HG03108 (cell line): ENCODE data around the gene ARMC3.
"Not testable (repeated sequence)": the region's sequence is repeated elsewhere in the genome, so short reads cannot be mapped to it uniquely, and the experiment has no call there.

Experiments used
- ATAC-seq: cut with Tn5 transposase; IDR thresholded peaks from one replicate; pipeline ENCODE4 v1.9.1; 2021; ENCODE audit warnings: moderate library complexity; ENCODE audit not compliant: unreplicated experiment

The ARMC3 gene

GRCh38 chr10:22925088-22925487 is 2.8 kb upstream of the ARMC3 start:
- no peak for ATAC-seq

- ATAC-seq = no peak
Measured at GRCh38 chr10:22927166-22927565, 687 bp upstream of the ARMC3 start.

DNA sequence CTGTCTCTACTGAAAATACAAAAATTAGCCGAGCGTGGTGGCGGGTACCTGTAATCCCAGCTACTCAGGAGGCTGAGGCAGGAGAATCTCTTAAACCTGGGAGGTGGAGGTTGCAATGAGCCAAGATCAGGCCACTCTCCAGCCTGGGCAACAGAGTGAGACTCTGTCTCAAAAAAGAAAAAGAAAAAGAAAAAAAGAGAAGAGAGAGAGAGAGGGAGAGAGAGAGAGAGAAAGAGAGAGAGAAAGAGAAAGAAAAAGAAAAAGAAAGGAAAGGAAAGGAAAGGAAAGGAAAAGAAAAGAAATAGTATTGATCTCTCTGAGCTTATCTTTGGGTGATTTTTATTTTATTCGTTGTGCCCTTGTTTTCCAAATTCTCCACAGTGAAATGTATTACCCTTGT is 1.2 kb downstream of the ARMC3 start:
- ATAC-seq = not testable (repeated sequence)

- ATAC-seq = peak; percentile 71
Measured at GRCh38 chr10:22931948-22932347, 4.1 kb downstream of the ARMC3 start.

GRCh38 chr10:22932626-22933370 is 4.9 kb downstream of the ARMC3 start:
- ATAC-seq = no peak

- no peak for ATAC-seq
Measured at GRCh38 chr10:22934726-22935125, 6.9 kb downstream of the ARMC3 start.

- no peak for ATAC-seq
Measured at GRCh38 chr10:22942437-22942836, 14.6 kb downstream of the ARMC3 start.

DNA sequence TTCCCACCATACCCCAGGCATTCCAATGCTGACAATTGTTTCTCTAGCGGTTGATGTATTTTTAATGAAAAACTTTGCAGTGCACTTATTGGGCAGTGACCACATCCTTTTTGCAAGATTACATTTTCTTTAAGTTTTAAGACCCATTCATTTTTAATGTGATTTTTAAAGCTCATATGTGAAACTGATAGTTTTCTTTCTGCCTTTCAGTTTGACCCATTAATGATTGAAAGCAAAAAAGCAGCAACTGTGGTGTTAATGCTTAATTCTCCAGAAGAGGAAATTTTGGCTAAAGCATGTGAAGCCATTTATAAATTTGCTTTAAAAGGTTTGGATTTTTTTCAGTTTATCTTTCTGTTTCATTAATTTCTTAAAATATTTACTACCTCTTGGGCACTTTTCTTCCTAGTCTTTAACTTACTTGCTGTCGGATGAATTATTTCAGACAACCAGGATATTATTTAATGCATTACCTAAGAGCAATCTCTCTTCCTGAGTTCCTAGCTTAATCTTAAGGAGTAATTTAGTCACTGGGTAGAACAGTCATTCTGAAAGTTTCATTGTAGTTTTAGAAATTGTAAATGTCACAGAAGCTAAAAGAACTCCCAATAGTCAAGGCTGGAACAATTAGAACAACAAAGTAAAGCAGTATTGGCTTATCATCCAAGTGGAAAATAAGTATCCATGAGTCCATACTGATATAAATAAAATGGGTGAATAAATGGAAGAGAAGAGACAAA is 18.3 kb downstream of the ARMC3 start:
- peak; percentile 79 for ATAC-seq

GRCh38 chr10:22954970-22955369 is 27.1 kb downstream of the ARMC3 start:
- ATAC-seq = no peak

GRCh38 chr10:22958338-22958737 is 30.5 kb downstream of the ARMC3 start:
- no peak for ATAC-seq

- ATAC-seq = no peak
Measured at GRCh38 chr10:22959292-22959691, 31.4 kb downstream of the ARMC3 start.

GRCh38 chr10:22959950-22960349 is 32.1 kb downstream of the ARMC3 start:
- ATAC-seq = no peak

DNA sequence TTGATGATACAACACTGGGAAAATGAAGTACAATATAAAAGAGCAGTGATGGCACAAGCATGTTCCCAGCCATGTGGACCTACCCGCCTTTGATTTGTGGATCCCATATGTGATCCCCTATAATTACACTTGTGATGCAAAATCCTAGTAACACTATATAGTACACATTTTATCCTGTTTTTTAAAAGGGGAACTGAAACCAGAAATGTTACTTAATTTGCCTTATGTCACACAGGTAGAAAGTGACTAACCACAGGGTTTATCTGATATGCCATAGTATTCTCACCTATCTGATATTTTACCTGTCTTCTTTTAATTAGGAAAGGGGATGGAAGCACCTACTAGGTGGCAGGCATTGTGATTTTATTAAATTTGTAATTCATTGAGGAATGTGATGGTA is 35.0 kb downstream of the ARMC3 start:
- no peak for ATAC-seq

GRCh38 chr10:22969704-22970103 is 41.9 kb downstream of the ARMC3 start:
- no peak for ATAC-seq

- ATAC-seq = no peak
Measured at GRCh38 chr10:22976534-22976933, 48.7 kb downstream of the ARMC3 start.

DNA sequence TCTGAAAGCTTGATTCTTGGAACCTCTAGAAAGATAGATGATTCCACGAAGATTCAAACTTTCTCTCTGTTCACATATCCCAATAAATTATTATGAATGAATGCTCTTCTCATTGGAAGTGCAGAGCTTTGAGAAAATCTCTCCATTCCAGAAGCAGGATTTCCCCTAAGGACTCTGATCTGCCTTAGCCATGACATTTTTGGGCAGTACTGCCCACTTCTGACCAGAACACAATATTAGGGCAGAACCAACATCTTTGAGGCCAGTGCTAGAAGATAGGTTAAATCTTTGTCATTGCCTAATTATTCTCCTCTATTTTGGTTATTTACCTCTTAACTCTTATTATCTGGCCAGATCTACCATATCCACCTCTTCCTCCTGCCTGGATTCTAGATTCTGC is 49.9 kb downstream of the ARMC3 start:
- no peak for ATAC-seq

DNA sequence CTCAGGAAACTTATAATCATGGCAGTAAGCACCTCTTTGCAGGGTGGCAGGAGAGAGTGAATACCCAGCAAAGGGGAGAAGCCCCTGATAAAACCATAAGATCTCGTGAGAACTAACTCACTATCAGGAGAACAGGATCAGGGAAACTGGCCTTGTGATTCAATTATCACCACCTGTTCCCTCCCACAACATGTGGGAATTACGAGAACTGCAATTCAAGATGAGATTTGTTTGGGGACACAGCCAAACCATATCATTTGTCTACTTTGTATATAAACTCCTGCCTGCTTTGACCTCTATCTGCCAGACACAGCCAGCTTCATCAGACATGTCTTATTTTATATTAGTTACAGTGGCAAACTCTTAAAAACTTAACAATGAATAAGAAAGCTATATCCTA is 50.4 kb downstream of the ARMC3 start:
- ATAC-seq = no peak

- ATAC-seq = no peak
Measured at GRCh38 chr10:22978918-22979317, 51.1 kb downstream of the ARMC3 start.

- no peak for ATAC-seq
Measured at GRCh38 chr10:22980822-22981221, 53.0 kb downstream of the ARMC3 start.

GRCh38 chr10:22984066-22984465 is 56.2 kb downstream of the ARMC3 start:
- ATAC-seq = no peak

DNA sequence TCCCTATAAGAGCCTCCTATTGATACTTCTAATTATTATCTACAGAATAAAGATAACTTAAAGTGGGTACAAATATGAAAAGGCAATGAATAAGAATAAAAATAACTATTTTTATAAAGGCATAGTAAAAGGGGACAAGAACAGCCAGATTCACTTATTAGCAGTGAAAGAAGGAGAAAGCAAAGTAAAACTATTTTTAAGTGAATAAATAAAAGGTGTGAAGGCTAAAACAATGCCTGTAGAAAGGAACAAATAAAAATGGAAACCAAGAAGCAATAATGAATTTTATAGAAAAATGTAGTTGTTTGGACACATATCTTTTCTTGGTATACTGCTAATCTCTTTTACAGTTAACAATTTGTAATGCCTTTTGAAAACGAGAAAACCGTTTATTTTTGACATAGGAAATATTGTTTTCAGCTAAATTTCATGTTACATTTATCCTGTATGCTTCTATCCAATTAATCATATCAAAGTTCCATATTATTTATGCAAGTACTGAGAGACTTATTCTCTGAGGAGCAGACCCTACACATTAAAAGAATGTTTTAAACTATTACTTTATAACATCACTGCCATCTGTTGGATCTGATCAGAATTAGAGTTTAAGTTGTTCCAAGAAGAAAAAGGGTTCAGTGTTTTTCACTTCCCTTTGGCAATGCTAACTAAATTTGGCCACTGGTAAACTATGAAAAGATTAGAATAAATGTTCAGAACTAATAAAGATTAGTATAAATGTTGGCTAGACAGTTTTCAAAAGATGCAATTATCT is 59.1 kb downstream of the ARMC3 start:
- ATAC-seq = peak; percentile 51
